Uterus (tissue), 4 donors: ENCODE measurements around the gene TRAPPC2L. TPM values are rescaled to one million over a fixed set of nuclear protein-coding genes. Genes with fewer than 3 reads are reported as not detected.

Source experiments
- DNase-seq, 2 donors: peaks; one replicate each; pipeline ENCODE4 v3.0.0-alpha.2; 2019 to 2020
- H3K27ac ChIP-seq, 2 donors: fragments of 200-600 bp; sonication (generic); 1 replicate in 1 of 2; 2 replicates in 1 of 2; pipeline ENCODE4 v1.5.1; 2016 to 2018
- H3K27me3 ChIP-seq, 2 donors: fragments of 200-600 bp; sonication (generic); one replicate each; pipeline ENCODE4 v1.5.1; 2018 to 2019; ENCODE audit warnings: control low read depth in 1 of 2
- H3K36me3 ChIP-seq, 2 donors: fragments of 200-600 bp; sonication (generic); one replicate each; pipeline ENCODE4 v1.5.1; 2019; ENCODE audit warnings: control low read depth in 1 of 2
- H3K4me1 ChIP-seq, 2 donors: fragments of 200-600 bp; sonication (generic); one replicate each; pipeline ENCODE4 v1.5.1; 2018 to 2019; ENCODE audit warnings: control low read depth in 1 of 2
- H3K4me3 ChIP-seq, 2 donors: fragments of 200-600 bp; sonication (generic); 1 replicate in 1 of 2; 2 replicates in 1 of 2; pipeline ENCODE4 v1.5.1; 2018 to 2019; ENCODE audit warnings: mild to moderate bottlenecking in 1 of 2
- H3K9me3 ChIP-seq, 2 donors: fragments of 200-600 bp; sonication (generic); one replicate each; pipeline ENCODE4 v1.5.1; 2019; ENCODE audit warnings: control low read depth in 1 of 2
- CTCF ChIP-seq, 4 experiments: fragments of 200-600 bp in 2 of 4; fragments of 450-650 bp in 2 of 4; sonication (generic) in 2 of 4; IDR thresholded peaks; one replicate each; pipeline ENCODE4 v1.5.1; 2016 to 2019; ENCODE audit warnings: antibody characterized with exemption in 4 of 4, mild to moderate bottlenecking in 2 of 4, moderate library complexity in 1 of 4
- POLR2A ChIP-seq, 2 donors: fragments of 450-650 bp; IDR thresholded peaks; one replicate each; pipeline ENCODE4 v1.6.1; 2016; ENCODE audit warnings: antibody characterized with exemption in 2 of 2, mild to moderate bottlenecking in 1 of 2, moderate library complexity in 1 of 2
- intact Hi-C: fragments of 100-400 bp; cut with DNase I; formaldehyde crosslinking; loops from one replicate; pipeline ENCODE4 v1.15.1; 2023; ENCODE audit warnings: low total_unique reads
- total RNA-seq, 4 donors: library from RNA; depleted of rRNA in 3 of 4; stranded (reverse); fragments of >200 nt in 3 of 4; gene quantifications; one replicate each; pipeline versions ENCODE4 v1.1.0 to v1.2.4, GENCODE V29; 2014 to 2023
- donor health status: DM: yes; HTN: yes; CAD: no.

TRAPPC2L gene
- total RNA-seq, 4 donors from 2014 or later = 21.5 to 680 (median 70.6) TPM

- no peak overlapping the region for H3K27ac ChIP-seq
- intact Hi-C loops = no loop called here
- no peak overlapping the region for H3K4me3 ChIP-seq
- H3K9me3 ChIP-seq = no peaks in the 10 kb centered on the region
- DNase-seq = no peak
- no peaks in the 10 kb centered on the region for H3K36me3 ChIP-seq
- no peaks in the 10 kb centered on the region for H3K4me1 ChIP-seq
- TF ChIP-seq CTCF (IDR thresholded peaks at IDR 0.05) (no peak), POLR2A (IDR thresholded peaks at IDR 0.05) (no peak)
- H3K27me3 ChIP-seq = no peaks in the 10 kb centered on the region
These were observed 8.4 kb downstream of the TRAPPC2L start for GRCh38 chr16:88865310-88865709.

- no peak for TF ChIP-seq POLR2A (IDR thresholded peaks at IDR 0.05)
- no peak for TF ChIP-seq CTCF (IDR thresholded peaks at IDR 0.05)
- Histone ChIP-seq H3K4me1 (no peaks in the 10 kb centered on the region), H3K4me3 (no peak overlapping the region), H3K27ac (no peak overlapping the region), H3K27me3 (no peaks in the 10 kb centered on the region), H3K36me3 (no peaks in the 10 kb centered on the region), H3K9me3 (no peaks in the 10 kb centered on the region)
- no peak for DNase-seq
- intact Hi-C loops = no loop called here
These were observed 8.8 kb downstream of the TRAPPC2L start for GRCh38 chr16:88865742-88866141.

- intact Hi-C loops = no loop called here
- TF ChIP-seq CTCF (IDR thresholded peaks at IDR 0.05) = no peak
- TF ChIP-seq POLR2A (IDR thresholded peaks at IDR 0.05) = no peak
- Histone ChIP-seq H3K27me3 (no peaks in the 10 kb centered on the region), H3K4me1 (no peaks in the 10 kb centered on the region), H3K4me3 (no peak within 1 kb of the TSS), H3K9me3 (no peaks in the 10 kb centered on the region), H3K27ac (no peak within 1 kb of the TSS), H3K36me3 (no peaks in the 10 kb centered on the region)
- DNase-seq = no peak
These were observed 9.4 kb downstream of the TRAPPC2L start, which contains the start of gene PABPN1L for GRCh38 chr16:88866151-88866920. TSS of gene PABPN1L (minus strand) at chr16:88866660. CDS start at chr16:88866606, 54 bp downstream.

GRCh38 chr16:88867581-88868246, 10.8 kb downstream of the TRAPPC2L start:
- no peak for DNase-seq
- no peak overlapping the region for H3K4me3 ChIP-seq
- no peaks in the 10 kb centered on the region for H3K27me3 ChIP-seq
- no peak overlapping the region for H3K27ac ChIP-seq
- TF ChIP-seq CTCF (IDR thresholded peaks at IDR 0.05) (no peak), POLR2A (IDR thresholded peaks at IDR 0.05) (no peak)
- intact Hi-C loops = no loop called here
- no peaks in the 10 kb centered on the region for H3K9me3 ChIP-seq
- H3K4me1 ChIP-seq = no peaks in the 10 kb centered on the region
- no peaks in the 10 kb centered on the region for H3K36me3 ChIP-seq

- no peak overlapping the region for H3K27ac ChIP-seq
- no peaks in the 10 kb centered on the region for H3K27me3 ChIP-seq
- no peaks in the 10 kb centered on the region for H3K36me3 ChIP-seq
- H3K4me1 ChIP-seq = no peaks in the 10 kb centered on the region
- intact Hi-C loops = no loop called here
- no peaks in the 10 kb centered on the region for H3K9me3 ChIP-seq
- DNase-seq = no peak
- no peak for TF ChIP-seq CTCF (IDR thresholded peaks at IDR 0.05)
- no peak for TF ChIP-seq POLR2A (IDR thresholded peaks at IDR 0.05)
- H3K4me3 ChIP-seq = no peak overlapping the region
These were observed 12.2 kb downstream of the TRAPPC2L start for GRCh38 chr16:88868974-88869672.
